OCI-LY7 (cell line): ENCODE results near the gene PSMD2.

Experiments used
- CTCF ChIP-seq: fragments of 200-600 bp; sonication (generic); conservative IDR thresholded peaks from 2 replicates; pipeline ENCODE4 v1.5.1; 2014; ENCODE audit warnings: mild to moderate bottlenecking, antibody characterized with exemption, low read length, moderate library complexity, mixed read lengths
- EZH2phosphoT487 ChIP-seq: fragments of 200-600 bp; sonication (generic); IDR thresholded peaks from 2 replicates; pipeline ENCODE4 v1.6.1; 2018; ENCODE audit warnings: low read depth, borderline replicate concordance, mild to moderate bottlenecking, mixed run types, antibody characterized with exemption, low read length, moderate library complexity, mixed read lengths

- TF ChIP-seq CTCF (no peak), EZH2phosphoT487 (no peak)
Observed at GRCh38 chr3:184352149-184352785, 53.2 kb downstream of the PSMD2 start.
